ENCODE results near the gene AP4S1.
"Not testable (repeated sequence)": the region's sequence is repeated elsewhere in the genome, so short reads cannot be mapped to it uniquely, and the experiment has no call there.

Gene AP4S1

GRCh38 chr14:31090883-31091764 is 65.7 kb downstream of the AP4S1 start:
- DNase-seq = peak; percentile 84

DNA sequence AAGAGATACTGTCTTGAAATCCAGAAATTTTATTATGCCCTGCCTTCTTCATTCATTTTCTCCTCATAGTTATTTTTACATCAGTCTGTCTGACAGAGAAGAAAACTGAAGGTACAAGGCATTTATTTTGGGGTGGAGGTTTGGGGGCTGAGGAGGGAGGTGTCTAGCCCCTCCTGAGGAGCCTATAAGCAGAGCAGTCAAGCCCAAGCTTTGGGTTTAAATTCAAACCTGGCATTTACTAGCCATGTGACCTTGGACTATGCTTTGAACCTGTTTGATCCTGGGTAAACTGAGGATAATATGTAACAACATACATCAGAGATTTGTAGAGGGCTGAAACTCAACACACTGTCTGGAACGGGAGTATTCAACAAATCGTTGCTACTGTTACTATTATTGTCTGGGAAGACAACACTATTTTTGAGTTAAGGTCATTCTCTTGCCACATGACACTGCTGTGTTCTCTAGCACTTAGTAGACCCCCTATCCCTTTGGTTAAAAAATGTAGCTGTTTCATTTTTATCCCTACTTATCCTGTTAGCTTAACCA is 66.8 kb downstream of the AP4S1 start:
- no peak for DNase-seq

DNA sequence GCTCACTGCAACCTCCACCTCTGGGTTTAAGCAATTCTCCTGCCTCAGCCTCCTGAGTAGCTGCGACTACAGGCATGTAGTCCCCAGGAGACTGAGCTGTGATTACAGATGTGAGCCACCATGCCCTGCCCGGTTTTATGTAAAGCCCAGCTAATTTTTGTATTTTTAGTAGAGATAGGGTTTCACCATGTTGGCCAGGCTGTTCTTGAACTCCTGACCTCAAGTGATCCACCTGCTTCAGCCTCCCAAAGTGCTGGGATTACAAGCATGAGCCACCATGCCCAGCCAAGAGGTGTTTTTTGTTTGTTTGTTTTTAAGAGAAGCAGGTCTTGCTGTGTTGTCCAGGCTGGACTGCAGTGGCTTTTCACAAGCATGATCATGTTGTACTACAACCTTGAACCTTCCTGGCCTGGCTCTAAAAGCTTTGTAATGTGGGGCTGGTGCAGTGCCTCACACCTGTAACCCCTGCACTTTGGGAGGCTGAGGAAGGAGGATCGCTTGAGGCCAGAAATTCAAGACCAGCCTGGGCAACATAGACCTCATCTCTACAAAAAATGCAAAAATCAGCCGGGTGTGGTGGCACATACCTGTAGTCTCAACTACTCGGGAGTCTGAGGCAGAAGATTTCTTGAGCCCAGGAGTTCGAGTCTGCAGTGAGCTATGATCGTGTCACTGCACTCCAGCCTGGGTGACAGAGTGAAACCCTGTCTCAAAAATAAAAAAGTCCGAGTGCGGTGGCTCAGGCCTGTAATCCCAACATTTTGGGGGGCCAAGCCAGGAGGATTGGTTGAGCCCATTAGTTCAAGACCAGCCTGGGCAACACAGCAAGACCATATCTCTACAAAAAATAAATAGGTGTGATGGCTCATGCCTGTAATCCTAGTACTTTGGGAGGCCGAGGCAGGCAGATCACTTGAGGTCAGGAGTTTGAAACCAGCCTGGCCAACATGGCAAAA is 68.7 kb downstream of the AP4S1 start:
- not testable (repeated sequence) for DNase-seq

- not testable (repeated sequence) for DNase-seq
Observed at GRCh38 chr14:31095817-31096216, 70.4 kb downstream of the AP4S1 start.

GRCh38 chr14:31096255-31096654 is 70.8 kb downstream of the AP4S1 start:
- DNase-seq = no peak

GRCh38 chr14:31097081-31097480 is 71.6 kb downstream of the AP4S1 start:
- DNase-seq = no peak

DNA sequence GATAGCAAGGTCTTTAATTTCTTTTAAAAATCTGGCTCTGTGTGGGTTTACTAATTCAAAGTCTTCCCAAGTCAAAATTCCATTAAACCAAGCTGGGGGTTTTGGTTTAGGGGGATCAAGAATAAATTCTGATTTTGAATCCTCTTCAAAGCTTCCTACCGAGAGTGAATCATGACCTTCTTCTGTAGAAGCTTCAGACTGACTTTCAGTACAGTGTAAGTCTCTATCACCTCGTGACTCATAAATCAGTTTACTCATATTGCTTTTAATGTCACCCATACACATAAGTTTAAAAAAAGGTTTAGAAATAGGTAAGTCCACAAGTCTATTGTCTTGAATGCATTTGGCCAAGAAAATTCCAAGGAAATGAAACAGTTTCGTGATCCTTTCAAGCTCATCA is 81.3 kb downstream of the AP4S1 start:
- DNase-seq = no peak

- DNase-seq = no peak
Observed at GRCh38 chr14:31109257-31109656, 83.8 kb downstream of the AP4S1 start.

DNA sequence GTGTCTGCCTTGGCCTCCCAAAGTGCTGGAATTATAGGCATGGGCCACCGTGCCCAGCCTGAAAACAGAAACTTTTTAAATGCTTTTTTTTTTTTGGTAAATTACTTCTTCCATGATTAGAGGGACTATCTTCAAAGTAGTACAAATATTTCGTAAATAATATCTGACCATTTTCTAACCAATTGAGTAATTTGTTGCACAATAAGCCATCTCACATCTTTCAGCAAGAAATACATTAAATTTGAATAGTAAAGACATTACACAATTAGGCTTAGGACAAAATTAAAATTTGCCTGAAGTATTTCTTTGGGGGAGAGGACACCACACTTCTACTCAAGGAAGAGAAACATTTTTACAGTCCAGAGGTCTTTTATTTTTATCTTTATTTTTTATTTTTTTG is 85.4 kb downstream of the AP4S1 start:
- no peak for DNase-seq

- DNase-seq = no peak
Observed at GRCh38 chr14:31113794-31114193, 88.3 kb downstream of the AP4S1 start.

DNA sequence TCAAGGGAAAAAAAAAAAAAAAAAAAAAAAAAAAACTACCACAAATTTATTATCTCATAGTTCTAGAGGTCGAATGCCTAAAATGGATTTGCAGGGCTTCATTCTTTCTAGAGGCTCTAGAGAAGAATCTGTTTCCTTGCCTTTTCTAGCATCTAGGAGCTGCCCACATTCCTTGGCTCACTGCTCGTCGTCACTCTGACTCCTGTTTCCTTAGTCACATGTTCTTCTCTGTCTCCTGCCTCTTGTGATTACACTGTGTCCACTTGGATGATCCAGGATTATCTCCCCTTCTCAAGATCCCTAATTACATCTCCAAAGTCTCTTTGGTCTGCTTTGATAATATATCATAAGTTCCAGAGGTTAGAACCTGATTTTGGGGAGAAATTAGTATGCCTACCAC is 93.4 kb downstream of the AP4S1 start:
- DNase-seq = no peak

DNA sequence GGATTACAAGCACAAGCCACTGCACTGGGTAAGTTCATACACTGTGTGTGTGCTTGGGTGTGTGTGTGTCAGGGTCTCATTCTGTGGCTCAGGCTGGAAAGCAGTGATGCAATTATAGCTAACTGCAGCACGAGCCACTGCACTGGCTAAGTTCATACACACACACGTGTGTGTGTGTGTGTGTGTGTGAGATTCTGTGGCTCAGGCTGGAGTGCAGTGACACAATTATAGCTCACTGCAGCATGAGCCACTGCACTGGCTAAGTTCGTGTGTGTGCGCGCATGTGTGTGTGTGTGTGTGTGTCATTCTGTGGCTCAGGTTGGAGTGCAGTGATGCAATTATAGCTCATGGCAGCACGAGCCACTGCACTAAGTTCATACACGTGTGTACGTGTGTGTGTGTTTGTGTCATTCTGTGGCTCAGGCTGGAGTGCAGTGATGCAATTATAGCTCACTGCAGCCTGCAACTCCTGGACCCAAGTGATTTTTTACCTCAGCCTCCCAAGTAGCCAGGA is 96.7 kb downstream of the AP4S1 start:
- DNase-seq = no peak

DNA sequence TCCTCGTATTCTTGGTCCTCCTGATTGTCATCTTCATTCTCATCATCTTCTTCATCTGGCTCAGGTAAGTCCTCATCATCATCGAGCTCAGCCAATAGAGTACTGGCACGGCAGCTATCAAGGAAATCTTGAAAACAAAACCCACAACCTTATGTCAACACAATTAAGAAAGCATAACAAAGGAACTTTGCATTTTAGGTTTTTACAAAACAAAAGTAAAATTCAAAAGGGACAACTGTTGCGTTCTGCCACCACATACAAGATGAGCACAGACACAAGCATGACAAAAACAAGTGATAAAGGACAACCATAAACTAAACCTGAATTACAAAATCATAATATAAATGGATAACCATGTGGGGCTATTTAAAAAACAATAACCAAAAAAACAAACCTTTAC is 97.5 kb downstream of the AP4S1 start:
- no peak for DNase-seq

- no peak for DNase-seq
Observed at GRCh38 chr14:31124197-31124596, 98.7 kb downstream of the AP4S1 start.

DNA sequence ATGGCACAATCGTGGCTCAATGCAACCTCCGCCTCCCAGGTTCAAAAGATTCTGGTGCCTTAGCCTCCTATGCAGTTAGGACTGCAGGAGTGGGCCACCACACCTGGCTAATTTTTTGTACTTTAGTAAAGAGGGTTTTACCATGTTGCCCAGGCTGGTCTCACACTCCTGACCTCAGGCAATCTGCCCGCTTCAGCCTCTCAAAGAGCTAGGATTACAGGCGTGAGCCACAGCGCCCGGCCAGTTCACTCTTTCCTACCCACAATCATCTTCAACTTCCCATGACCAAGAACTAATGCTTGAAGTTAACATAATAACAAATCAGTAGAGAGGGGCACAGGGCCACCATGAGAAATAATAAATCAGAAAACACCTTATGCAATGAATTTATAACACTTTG is 99.8 kb downstream of the AP4S1 start:
- DNase-seq = no peak

- no peak for DNase-seq
Observed at GRCh38 chr14:31126680-31127079, 101.2 kb downstream of the AP4S1 start.

DNA sequence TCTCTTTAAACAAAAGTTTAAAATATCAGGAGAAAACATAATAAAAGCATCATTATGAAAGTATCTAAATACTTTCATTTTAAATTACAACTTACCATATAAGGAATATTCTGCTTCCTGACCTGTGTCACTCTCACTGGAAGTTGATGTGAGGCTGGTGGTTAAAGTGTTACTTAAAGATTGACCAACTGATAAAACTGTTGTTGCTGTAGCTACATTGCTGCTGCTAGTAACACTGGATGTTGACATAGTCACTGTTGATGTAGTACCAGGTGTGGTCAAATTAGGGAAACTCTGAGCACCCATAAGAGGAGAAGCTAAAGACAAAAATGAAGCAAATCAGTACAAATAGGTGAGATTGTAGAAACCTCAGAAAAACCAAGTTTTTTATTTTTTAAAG is 102.2 kb downstream of the AP4S1 start:
- no peak for DNase-seq

GRCh38 chr14:31128601-31129526 is 103.4 kb downstream of the AP4S1 start:
- no peak for DNase-seq

DNA sequence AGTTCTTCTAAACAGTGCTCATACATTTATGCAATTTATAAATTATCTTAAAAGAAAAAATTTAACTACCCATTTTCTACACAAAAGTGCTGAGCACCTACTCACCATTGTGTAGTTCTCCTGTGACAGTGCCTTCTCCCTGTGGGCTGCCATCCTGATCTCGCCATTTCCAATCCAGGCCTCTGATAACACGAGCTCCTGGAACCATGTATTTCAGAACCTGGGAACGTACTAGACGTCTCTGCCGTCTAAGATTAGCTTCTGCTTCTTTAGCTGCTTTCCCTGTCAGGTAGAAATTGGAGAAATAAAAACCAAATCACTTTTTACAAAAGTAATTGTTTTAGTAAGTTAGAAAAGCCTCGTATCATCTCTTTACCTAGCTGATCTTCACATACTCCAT is 107.7 kb downstream of the AP4S1 start:
- DNase-seq = no peak

DNA sequence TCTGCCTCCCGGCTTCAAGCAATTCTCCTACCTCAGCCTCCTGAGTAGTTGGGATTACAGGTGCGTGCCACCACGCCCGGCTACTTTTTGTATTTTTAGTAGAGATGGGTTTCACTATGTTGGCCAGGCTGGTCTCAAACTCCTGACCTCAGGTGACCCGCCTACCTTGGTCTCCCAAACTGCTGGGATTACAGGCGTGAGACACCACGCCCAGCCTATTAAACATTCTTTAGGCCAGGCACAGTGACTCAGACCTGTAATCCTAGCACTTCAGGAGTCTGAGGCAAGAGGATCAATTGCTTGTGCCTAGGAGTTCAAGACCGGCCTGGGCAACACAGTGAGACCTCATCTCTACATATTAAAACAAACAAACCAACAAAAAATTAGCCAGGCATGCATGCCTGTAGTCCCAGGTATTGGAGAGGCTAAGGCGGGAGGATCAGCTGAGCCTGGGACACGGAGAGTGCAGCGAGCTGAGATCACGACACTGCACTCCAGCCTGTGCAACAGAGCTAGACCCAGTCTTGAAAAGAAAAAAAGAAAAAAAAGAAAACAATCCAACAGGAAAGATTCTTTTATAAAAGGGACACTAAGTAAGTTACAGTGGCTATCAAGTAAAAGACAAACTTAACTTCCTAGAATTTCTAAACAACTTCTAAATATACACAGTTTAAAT is 111.9 kb downstream of the AP4S1 start:
- no peak for DNase-seq

- no peak for DNase-seq
Observed at GRCh38 chr14:31138301-31138700, 112.9 kb downstream of the AP4S1 start.

Data from NCI-H2029 (cell line).